ENCODE data around the gene CROCC2.

CROCC2 gene

GRCh38 chr2:240888130-240888889, 17.8 kb upstream of the CROCC2 start:
- no peak overlapping the region for H3K27ac ChIP-seq
- POLR2A ChIA-PET (ENCODE audit: low non-redundant PET) = no interaction called here
- no peak for DNase-seq (ENCODE audit: low spot score)
- TF ChIP-seq, protein P1, sequence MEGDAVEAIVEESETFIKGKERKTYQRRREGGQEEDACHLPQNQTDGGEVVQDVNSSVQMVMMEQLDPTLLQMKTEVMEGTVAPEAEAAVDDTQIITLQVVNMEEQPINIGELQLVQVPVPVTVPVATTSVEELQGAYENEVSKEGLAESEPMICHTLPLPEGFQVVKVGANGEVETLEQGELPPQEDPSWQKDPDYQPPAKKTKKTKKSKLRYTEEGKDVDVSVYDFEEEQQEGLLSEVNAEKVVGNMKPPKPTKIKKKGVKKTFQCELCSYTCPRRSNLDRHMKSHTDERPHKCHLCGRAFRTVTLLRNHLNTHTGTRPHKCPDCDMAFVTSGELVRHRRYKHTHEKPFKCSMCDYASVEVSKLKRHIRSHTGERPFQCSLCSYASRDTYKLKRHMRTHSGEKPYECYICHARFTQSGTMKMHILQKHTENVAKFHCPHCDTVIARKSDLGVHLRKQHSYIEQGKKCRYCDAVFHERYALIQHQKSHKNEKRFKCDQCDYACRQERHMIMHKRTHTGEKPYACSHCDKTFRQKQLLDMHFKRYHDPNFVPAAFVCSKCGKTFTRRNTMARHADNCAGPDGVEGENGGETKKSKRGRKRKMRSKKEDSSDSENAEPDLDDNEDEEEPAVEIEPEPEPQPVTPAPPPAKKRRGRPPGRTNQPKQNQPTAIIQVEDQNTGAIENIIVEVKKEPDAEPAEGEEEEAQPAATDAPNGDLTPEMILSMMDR (conservative IDR thresholded peaks at IDR 0.05; ENCODE audit: low read depth) = no peak
- CTCF ChIA-PET = no interaction called here

DNA sequence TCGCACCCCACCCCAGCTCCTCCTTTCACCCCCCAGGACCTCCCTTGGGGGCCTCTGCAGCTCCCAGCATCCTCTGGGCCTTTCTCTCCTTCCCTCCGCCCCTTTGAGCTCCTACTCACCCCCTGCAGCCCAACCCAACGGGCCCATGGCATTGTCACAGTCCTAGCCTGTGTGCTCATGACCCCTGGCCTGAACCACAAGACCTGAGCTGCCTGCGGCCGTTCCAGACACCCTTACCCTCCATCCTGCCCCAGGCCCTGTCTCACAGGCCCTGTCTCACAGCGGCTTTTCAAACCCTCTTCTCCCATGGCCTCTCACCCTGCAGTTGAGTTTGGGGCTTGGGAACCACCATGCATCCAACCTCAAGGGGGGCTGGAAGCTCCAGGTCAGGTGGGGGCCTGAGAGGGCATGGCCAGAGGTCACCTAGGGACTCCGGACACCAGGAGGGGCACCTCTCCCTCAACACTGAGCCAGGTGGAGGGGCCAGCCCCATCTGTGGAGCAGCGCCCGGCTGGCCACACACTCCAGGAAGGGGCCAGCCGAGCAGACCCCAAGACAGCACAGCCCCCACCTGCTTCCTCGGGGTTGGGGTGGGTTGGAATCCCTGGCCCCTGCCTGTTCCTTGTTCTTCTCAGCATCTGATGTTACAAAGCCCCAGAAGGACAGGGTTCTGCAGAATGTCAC, 17.1 kb upstream of the CROCC2 start:
- H3K27ac ChIP-seq = no peak overlapping the region
- ChIA-PET POLR2A (ENCODE audit: low non-redundant PET) (no interaction called here), CTCF (interaction anchor here (0.7 kb wide), 1 partner anchor 10 kb away, joined by 4 read pairs; no protein-coding TSS in a partner anchor)
- no peak for DNase-seq (ENCODE audit: low spot score)
- TF ChIP-seq, protein P1 (conservative IDR thresholded peaks at IDR 0.05; ENCODE audit: low read depth) = no peak

DNA sequence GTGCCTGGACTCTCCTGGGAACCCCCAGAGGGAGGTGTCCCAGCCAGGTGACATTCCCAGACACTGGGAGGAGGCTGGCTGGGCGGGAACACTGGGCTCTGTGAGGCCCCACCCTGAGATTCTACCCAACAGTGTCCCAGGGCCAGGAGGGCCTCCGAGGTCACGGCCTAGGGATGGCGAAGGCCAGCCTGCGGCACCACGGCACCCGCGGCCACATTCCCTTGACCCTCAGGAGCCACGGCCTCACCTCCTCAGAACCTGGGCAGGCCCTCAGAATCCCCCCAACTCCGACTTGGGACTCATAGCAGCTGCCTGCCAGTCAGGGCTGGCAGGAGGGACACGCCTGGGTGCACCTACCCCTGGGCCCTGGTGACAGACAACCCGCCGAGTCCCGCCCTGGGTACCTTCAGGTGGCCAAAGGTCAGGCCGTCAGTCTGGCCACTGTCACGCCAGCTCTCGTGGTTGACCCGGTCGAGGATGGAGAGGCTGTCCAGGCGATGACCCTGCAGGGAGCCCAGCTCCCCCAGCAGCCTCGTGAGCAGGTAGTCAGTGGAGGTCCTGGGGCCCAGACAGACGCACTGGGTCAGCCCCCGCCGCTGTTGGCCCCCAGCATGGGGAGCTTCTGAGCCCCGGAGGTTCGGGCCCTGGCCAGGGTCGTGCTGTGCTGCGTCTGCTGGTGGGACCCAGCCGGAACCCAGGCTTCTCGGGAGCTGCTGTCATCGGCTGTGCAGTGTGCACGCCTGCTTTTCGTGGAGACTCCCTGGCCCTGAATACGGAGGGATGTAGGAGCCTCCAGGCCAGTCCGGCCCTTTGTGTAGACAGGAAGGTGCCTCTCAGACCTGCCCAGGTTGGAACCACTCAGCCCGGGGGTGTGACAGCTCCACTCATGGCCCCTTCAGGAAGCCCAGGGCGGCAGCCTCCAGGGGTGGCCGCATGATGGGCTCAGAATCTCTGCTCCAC, 16.3 kb upstream of the CROCC2 start:
- ChIA-PET POLR2A (ENCODE audit: low non-redundant PET) (no interaction called here), CTCF (interaction anchor here (0.7 kb wide), 1 partner anchor 9 kb away, joined by 4 read pairs; no protein-coding TSS in a partner anchor)
- DNase-seq (ENCODE audit: low spot score) = no peak
- TF ChIP-seq, protein P1 (conservative IDR thresholded peaks at IDR 0.05; ENCODE audit: low read depth) = no peak
- H3K27ac ChIP-seq = no peak overlapping the region

GRCh38 chr2:240890691-240891090, 15.4 kb upstream of the CROCC2 start:
- DNase-seq (ENCODE audit: low spot score) = no peak
- no peak overlapping the region for H3K27ac ChIP-seq
- ChIA-PET POLR2A (ENCODE audit: low non-redundant PET) (no interaction called here), CTCF (interaction anchor here (0.7 kb wide), 1 partner anchor 176 kb away, joined by 3 read pairs; no protein-coding TSS in a partner anchor)
- TF ChIP-seq, protein P1 (conservative IDR thresholded peaks at IDR 0.05; ENCODE audit: low read depth) = no peak

DNA sequence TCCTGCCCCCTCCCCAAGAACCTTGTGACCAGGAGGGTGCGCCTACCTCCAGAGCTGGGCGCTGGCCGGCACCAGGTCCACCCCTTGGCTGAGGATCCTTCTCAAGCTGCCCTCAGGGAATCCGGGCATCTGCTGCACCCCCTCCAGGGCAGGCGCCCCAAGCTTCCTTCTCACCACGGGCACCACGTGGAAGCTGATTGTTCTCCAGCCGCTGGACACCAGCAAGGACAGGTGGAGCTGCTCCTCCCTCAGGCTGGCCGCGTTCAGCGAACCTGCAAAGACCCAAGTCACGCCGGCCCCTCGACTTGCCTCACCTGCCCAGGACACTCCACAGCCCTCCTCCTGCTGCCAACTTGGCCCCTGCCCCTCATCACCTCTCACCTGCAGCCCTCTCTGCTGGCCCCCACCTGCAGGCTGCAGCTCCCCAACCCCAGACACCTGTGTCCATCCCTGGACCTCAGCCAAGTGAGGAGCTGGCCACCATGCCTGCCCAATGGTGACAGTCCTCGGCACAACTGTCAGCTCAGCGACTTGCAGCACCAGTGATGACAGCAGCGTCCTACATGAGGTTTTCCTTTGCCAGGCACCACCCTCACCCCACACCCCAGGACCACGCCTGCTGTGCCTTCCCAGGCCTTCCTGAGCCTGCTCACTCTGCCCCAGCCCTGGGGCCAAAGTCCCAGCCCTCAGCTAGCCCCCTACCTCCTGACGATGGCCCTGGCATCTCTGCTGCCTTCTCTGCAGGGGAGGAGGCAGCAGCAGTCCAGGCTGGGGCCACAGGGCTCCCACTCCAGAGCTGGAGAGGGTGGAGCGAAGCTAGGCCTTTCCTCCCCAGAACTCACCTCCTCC, 14.4 kb upstream of the CROCC2 start:
- H3K27ac ChIP-seq = no peak overlapping the region
- DNase-seq (ENCODE audit: low spot score) = no peak
- ChIA-PET CTCF (interaction anchor here (0.5 to 1.0 kb wide), 5 partner anchors 40 to 177 kb away, joined by 3 to 6 read pairs (median 3); no protein-coding TSS in a partner anchor), POLR2A (ENCODE audit: low non-redundant PET) (interaction anchor here (0.6 kb wide), 1 partner anchor 187 kb away, joined by 5 read pairs; no protein-coding TSS in a partner anchor)
- TF ChIP-seq, protein P1 (conservative IDR thresholded peaks at IDR 0.05; ENCODE audit: low read depth) = no peak

All from RWPE1 (cell line).